NCI-H2081 (cell line): ENCODE measurements around the gene MID2.
"Not testable (repeated sequence)": the region's sequence is repeated elsewhere in the genome, so short reads cannot be mapped to it uniquely, and the experiment has no call there.

Source experiments
- DNase-seq, 2 experiments: peaks; one replicate each; lab custom pipeline; 2025; lab: John Stamatoyannopoulos, UW

MID2 gene

GRCh38 chrX:107936434-107936730 is 110.7 kb downstream of the MID2 start:
- peak in 1 of 2 experiments; percentile 29 for DNase-seq

- no peak for DNase-seq
Measured at GRCh38 chrX:107940095-107940494, 114.4 kb downstream of the MID2 start.

DNA sequence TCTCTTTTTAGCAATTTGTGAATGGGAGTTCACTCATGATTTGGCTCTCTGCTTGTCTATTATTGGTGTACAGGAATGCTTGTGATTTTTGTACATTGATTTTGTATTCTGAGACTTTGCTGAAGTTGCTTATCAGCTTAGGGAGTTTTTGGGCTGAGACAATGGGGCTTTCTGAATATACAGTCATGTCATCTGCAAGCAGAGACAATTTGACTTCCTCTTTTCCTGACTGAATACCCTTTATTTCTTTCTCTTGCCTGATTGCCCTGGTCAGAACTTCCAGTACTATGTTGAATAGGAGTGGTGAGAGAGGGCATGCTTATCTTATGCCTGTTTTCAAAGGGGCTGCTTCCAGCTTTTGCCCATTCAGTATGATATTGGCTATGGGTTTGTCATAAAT is 129.7 kb downstream of the MID2 start:
- not testable (repeated sequence) for DNase-seq

- DNase-seq = no peak
Measured at GRCh38 chrX:107968623-107969022, 143.0 kb downstream of the MID2 start.

- DNase-seq = no peak
Measured at GRCh38 chrX:107970073-107970472, 144.4 kb downstream of the MID2 start.

DNA sequence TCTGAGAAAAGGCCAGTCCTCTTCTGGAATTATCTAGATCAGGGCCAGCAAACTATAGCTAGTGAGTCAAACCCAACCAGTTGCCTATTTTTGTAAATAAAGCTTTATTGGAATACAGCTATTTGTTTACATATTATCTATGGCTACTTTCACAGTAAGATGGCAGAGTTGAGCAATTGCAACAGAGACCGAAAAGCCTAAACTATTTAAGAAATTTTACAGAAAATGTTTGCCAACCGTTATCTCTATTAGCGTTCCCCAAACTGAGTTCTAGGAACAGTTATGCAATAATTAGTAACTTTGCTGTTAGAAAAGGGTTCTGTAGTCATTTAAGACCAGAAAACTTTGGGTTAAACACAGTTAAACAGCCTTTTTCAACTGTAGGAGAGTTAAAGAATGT is 146.0 kb downstream of the MID2 start:
- no peak for DNase-seq
